Upper lobe of right lung (tissue), 1 donor: ENCODE measurements around the gene NKX1-1. TPM values are rescaled to one million over a fixed set of nuclear protein-coding genes. Genes with fewer than 3 reads are reported as not detected.

Experiments
- ATAC-seq: fragments of 200-7000 bp; cut with Tn5 transposase; one replicate; pipeline ENCODE4 v1.9.1; 2020; ENCODE audit warnings: mild to moderate bottlenecking, moderate library complexity
- DNase-seq: peaks from one replicate; pipeline ENCODE4 v3.0.0-alpha.2; 2020
- H3K27ac ChIP-seq: fragments of 200-600 bp; one replicate; pipeline ENCODE4 v1.8.0; 2022
- H3K27me3 ChIP-seq: fragments of 200-600 bp; one replicate; pipeline ENCODE4 v1.8.0; 2022; ENCODE audit warnings: mild to moderate bottlenecking
- H3K36me3 ChIP-seq: fragments of 200-600 bp; one replicate; pipeline ENCODE4 v1.8.0; 2022
- H3K4me1 ChIP-seq: fragments of 200-600 bp; one replicate; pipeline ENCODE4 v1.8.0; 2022
- H3K4me3 ChIP-seq: fragments of 200-600 bp; one replicate; pipeline ENCODE4 v1.8.0; 2022; ENCODE audit warnings: mild to moderate bottlenecking
- H3K9me3 ChIP-seq: fragments of 200-600 bp; one replicate; pipeline ENCODE4 v1.8.0; 2022
- intact Hi-C: fragments of 100-400 bp; cut with DNase I; formaldehyde crosslinking; loops from one replicate; pipeline ENCODE4 v1.11.0; 2022
- total RNA-seq: library from RNA; stranded (reverse); fragmentation: NEBNext Ultra II Directional; extraction: Animal tissue kit (Norgen Biotek cat#: 25700); gene quantifications from one replicate; pipeline ENCODE4 v1.2.1, GENCODE V29; 2021
- TF ChIP-seq, protein P1 (sequence below): fragments of 200-600 bp; IDR thresholded peaks from one replicate; pipeline ENCODE4 v1.8.0; 2022; ENCODE audit warnings: antibody characterized with exemption
- donor health status: DM: no; HTN: yes; CAD: no; lungs with severe emphysema.

NKX1-1 gene
- total RNA-seq, 1 donor from 2014 or later = not detected

- H3K9me3 ChIP-seq = no peaks in the 10 kb centered on the region
- TF ChIP-seq, protein P1, sequence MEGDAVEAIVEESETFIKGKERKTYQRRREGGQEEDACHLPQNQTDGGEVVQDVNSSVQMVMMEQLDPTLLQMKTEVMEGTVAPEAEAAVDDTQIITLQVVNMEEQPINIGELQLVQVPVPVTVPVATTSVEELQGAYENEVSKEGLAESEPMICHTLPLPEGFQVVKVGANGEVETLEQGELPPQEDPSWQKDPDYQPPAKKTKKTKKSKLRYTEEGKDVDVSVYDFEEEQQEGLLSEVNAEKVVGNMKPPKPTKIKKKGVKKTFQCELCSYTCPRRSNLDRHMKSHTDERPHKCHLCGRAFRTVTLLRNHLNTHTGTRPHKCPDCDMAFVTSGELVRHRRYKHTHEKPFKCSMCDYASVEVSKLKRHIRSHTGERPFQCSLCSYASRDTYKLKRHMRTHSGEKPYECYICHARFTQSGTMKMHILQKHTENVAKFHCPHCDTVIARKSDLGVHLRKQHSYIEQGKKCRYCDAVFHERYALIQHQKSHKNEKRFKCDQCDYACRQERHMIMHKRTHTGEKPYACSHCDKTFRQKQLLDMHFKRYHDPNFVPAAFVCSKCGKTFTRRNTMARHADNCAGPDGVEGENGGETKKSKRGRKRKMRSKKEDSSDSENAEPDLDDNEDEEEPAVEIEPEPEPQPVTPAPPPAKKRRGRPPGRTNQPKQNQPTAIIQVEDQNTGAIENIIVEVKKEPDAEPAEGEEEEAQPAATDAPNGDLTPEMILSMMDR = no peak
- no peak for ATAC-seq
- H3K36me3 ChIP-seq = peaks cover 22% of the 10 kb centered on the region
- H3K4me3 ChIP-seq = no peak overlapping the region
- intact Hi-C loops = no loop called here
- no peaks in the 10 kb centered on the region for H3K4me1 ChIP-seq
- H3K27me3 ChIP-seq = no peaks in the 10 kb centered on the region
- peak; percentile 61 for DNase-seq
- no peak overlapping the region for H3K27ac ChIP-seq
These were observed 27.5 kb downstream of the NKX1-1 start for GRCh38 chr4:1378559-1379231.

DNA sequence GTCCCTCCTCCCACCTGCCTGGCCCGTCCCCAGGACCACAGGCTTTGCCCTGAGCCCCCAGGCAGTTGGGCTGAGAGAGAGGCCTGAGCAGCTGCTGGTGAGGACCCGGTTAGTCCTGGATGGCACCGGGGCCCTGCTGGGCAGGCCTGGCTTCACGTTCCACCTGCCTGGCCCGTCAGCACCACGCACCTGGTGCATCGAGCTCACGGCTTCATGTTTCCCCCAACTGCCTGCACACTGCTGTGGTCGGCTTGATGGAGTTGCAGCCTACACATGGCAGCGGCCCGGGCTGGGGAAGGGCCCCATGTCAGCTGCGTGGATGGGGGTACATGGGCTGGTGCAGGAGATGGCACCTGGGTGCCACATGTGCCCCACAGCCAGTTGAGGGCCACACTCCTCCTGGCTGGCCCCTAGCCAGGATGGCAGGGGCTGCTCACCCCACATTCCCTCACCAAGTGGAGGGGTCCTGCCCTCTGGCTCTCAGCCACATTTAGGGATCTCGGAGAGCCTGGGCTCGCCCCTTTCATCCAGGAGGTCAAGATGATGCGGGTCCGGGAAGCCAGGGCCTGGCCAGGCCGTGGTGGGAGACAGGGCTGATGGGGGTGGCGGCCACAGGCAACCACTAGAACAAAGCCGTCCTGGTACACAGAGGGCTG lies 28.5 kb downstream of the NKX1-1 start:
- H3K9me3 ChIP-seq = no peaks in the 10 kb centered on the region
- no peak for ATAC-seq
- peaks cover 25% of the 10 kb centered on the region for H3K36me3 ChIP-seq
- TF ChIP-seq, protein P1 = no peak
- H3K4me1 ChIP-seq = no peaks in the 10 kb centered on the region
- H3K4me3 ChIP-seq = no peak overlapping the region
- peak; percentile 59 for DNase-seq
- no peaks in the 10 kb centered on the region for H3K27me3 ChIP-seq
- H3K27ac ChIP-seq = no peak overlapping the region
- intact Hi-C loops = no loop called here

DNA sequence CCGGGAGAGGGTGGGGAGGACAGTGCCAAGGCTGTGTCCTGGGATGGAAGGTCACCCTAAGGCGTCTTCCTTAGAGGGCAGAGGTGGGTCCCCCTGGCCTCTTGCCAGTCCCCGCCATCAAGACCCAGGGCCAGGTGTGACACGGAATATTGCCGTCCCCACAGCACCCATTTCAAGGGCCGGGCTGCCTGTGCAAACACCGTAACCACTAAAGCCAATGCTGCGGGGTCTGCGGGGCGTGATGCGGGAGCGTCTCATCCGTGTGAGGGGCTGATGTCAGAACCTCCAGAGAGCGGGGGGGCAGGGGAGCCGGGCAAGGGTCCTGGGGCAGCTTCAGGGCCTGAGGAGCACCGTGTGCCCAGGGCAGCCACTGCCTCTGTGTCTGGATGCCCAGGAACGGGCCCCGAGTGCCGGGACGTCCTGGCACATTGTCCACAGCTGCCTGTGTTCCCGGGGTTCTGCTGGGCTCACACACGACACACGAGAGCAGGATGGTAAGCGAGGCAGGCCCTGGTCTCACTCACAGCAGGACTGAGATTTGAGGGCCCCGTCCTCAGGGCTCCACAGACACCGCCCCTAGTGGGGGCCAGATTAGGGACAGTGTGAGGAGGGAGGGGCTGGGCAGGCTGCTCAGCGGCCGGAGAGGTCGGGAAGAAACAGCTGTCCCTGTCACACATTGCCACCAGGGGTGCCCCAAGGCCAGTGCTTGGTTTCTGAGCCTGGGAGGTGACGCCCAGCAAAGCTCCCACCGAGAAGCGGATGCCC lies 29.2 kb downstream of the NKX1-1 start:
- Histone ChIP-seq H3K4me3 (no peak overlapping the region), H3K9me3 (no peaks in the 10 kb centered on the region), H3K27me3 (no peaks in the 10 kb centered on the region), H3K27ac (no peak overlapping the region), H3K4me1 (no peaks in the 10 kb centered on the region), H3K36me3 (peaks cover 27% of the 10 kb centered on the region)
- ATAC-seq (no peak), DNase-seq (peak; percentile 56)
- TF ChIP-seq, protein P1 = no peak
- intact Hi-C loops = no loop called here

DNA sequence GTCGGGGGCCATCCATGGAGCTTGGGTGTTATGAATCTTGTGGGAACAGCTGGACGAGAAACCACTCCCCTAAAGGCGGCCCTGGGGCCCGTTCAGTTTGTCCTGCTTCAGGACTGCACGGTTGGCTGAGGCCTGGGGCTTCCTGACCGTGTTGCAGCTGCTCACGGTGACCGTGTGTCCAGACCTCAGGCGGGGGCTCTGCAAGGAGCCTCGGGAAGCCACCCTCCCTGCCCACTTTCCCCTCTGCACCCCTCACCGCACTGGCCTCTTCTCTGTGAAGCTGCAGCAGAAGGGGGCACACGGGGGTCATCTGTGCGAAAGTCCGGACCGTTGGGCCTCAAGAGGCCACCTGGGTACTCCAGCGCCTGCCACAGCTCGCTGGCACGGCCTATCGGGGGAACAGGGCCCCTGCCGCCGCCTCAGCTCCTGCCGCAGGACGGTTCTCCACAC lies 29.8 kb downstream of the NKX1-1 start:
- ATAC-seq (no peak), DNase-seq (peak; percentile 56)
- no peak overlapping the region for H3K27ac ChIP-seq
- TF ChIP-seq, protein P1 = no peak
- intact Hi-C loops = no loop called here
- no peaks in the 10 kb centered on the region for H3K9me3 ChIP-seq
- peaks cover 33% of the 10 kb centered on the region for H3K36me3 ChIP-seq
- H3K27me3 ChIP-seq = no peaks in the 10 kb centered on the region
- H3K4me3 ChIP-seq = no peak overlapping the region
- no peaks in the 10 kb centered on the region for H3K4me1 ChIP-seq

GRCh38 chr4:1375761-1376322 lies 30.4 kb downstream of the NKX1-1 start:
- no peaks in the 10 kb centered on the region for H3K4me1 ChIP-seq
- ATAC-seq (no peak), DNase-seq (no peak)
- H3K4me3 ChIP-seq = no peak overlapping the region
- TF ChIP-seq, protein P1 = no peak
- H3K36me3 ChIP-seq = peaks cover 34% of the 10 kb centered on the region
- intact Hi-C loops = no loop called here
- H3K9me3 ChIP-seq = no peaks in the 10 kb centered on the region
- no peak overlapping the region for H3K27ac ChIP-seq
- H3K27me3 ChIP-seq = no peaks in the 10 kb centered on the region
